DMS 273 treated with DMSO at 0.1 percent for 48 hours (cell line): ENCODE measurements around the gene SNRPB2.

ENCODE experiments used
- DNase-seq: peaks from one replicate; lab custom pipeline; 2025; lab: John Stamatoyannopoulos, UW

The SNRPB2 gene

GRCh38 chr20:16732506-16733152, 2.8 kb downstream of the SNRPB2 start:
- no peak for DNase-seq

- no peak for DNase-seq
These were observed 10.7 kb downstream of the SNRPB2 start for GRCh38 chr20:16740365-16741072.

- no peak for DNase-seq
These were observed 14.5 kb downstream of the SNRPB2 start for GRCh38 chr20:16744178-16744807.

- DNase-seq = no peak
These were observed 15.4 kb downstream of the SNRPB2 start for GRCh38 chr20:16745204-16745603.

- DNase-seq = no peak
These were observed 17.5 kb downstream of the SNRPB2 start for GRCh38 chr20:16747291-16747811.

- no peak for DNase-seq
These were observed 18.6 kb downstream of the SNRPB2 start, which contains the start of gene OTOR for GRCh38 chr20:16748308-16748900. Gene OTOR (plus strand): TSS chr20:16748358. CDS start chr20:16748402, 44 bp downstream.

GRCh38 chr20:16749573-16749972, 19.7 kb downstream of the SNRPB2 start:
- DNase-seq = no peak

- no peak for DNase-seq
These were observed 22.3 kb downstream of the SNRPB2 start for GRCh38 chr20:16752082-16752481.

GRCh38 chr20:16752901-16753300, 23.1 kb downstream of the SNRPB2 start:
- no peak for DNase-seq

GRCh38 chr20:16758454-16759180, 28.8 kb downstream of the SNRPB2 start:
- DNase-seq = no peak

GRCh38 chr20:16759181-16759563, 29.3 kb downstream of the SNRPB2 start:
- no peak for DNase-seq

- DNase-seq = no peak
These were observed 30.8 kb downstream of the SNRPB2 start for GRCh38 chr20:16760431-16761304.

GRCh38 chr20:16761305-16761829, 31.5 kb downstream of the SNRPB2 start:
- peak; percentile 59 for DNase-seq

GRCh38 chr20:16764560-16764959, 34.7 kb downstream of the SNRPB2 start:
- DNase-seq = no peak

- no peak for DNase-seq
These were observed 41.4 kb downstream of the SNRPB2 start for GRCh38 chr20:16771213-16771612.

GRCh38 chr20:16775961-16776360, 46.1 kb downstream of the SNRPB2 start:
- no peak for DNase-seq

- peak; percentile 19 for DNase-seq
These were observed 47.3 kb downstream of the SNRPB2 start for GRCh38 chr20:16777126-16777525.

- no peak for DNase-seq
These were observed 48.3 kb downstream of the SNRPB2 start for GRCh38 chr20:16778159-16778558.

GRCh38 chr20:16781496-16781895, 51.7 kb downstream of the SNRPB2 start:
- DNase-seq = no peak

GRCh38 chr20:16785226-16785625, 55.4 kb downstream of the SNRPB2 start:
- DNase-seq = no peak
